Stimulated activated CD4-positive, alpha-beta T cell treated with anti-CD3 and anti-CD28 coated beads, Interleukin-4, amount 100 ng/mL, for 48 hours (primary cell): ENCODE results near the gene ATP5PF.
"Not testable (repeated sequence)": the region's sequence is repeated elsewhere in the genome, so short reads cannot be mapped to it uniquely, and the experiment has no call there.

Experiments used
- DNase-seq, 2 donors: peaks; one replicate each; pipeline ENCODE4 v3.0.0-alpha.2; 2020; ENCODE audit warnings: low read depth in 2 of 2

Gene ATP5PF, protein sequence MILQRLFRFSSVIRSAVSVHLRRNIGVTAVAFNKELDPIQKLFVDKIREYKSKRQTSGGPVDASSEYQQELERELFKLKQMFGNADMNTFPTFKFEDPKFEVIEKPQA

DNA sequence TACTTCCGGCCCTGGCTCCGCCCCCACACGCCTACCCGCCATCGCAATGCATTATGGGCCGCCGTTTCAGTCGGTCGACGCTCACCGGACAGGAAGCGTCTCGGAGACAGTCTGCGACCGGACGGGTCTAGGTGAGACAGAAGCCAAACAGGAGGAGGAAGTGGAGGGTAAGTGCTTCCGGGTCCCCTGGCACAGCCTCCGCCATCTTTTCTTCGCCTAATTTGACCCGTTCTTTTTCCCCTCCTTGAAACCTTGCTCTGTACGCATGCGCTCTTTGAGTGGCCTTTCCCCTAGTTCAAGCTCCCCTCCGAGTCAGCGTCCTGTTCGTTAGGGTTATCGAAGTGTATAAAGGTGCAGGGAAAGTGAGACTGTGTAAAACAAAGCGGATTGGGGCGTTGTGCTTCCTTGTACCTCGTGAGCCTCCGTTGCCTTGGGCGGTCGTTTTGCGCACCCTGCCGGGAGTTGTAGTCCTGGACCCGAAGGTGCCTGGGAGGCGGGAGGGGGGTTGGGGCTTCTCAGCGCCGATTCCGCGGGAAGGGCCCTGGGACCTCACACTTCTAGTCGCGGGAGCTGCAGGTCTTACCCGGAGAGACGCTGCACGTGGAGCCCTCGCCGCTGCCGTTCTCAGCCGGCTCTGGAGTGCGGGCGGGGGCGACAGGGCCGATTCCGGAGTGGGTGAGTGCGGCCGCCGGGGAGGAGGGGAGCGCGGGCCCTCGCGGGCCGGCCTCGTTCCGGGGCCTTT lies at the start of gene ATP5PF, which contains the start of gene GABPA:
TSS of gene ATP5PF (minus strand) at position 1 of the 742 bp plus-strand sequence. CDS start 5,110 bp downstream, outside the sequence.
TSS of gene GABPA (plus strand) at position 69 of the 742 bp plus-strand sequence. CDS start 6,627 bp downstream, outside the sequence.
- DNase-seq = peak; percentile 97 to 99

DNA sequence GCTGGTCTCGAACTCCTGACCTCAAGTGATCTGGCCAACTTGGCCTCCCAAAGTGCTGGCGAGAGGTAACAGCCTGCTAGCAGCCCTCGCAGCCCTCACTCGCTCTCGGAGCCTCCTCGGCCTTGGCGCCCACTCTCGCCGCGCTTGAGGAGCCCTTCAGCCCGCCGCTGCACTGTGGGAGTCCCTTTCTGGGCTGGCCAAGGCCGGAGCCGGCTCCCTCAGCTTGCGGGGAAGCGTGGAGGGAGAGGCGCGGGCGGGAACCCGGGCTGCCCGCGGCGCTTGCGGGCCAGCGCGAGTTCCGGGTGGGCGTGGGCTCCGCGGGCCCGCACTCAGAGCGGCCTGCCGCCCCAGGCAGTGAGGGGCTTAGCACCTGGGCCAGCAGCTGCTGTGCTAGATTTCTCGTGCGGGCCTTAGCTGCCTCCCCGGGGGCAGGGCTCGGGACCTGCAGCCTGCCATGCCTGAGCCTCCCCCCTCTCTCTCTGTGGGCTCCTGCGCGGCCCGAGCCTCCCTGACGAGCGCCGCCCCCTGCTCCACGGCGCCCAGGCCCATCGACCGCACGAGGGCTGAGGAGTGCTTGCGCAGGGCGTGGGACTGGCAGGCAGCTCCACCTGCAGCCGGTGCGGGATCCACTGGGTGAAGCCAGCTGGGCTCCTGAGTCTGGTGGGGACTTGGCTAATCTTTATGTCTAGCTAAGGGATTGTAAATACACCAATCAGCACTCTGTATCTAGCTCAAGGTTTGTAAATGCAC lies 43.6 kb upstream of the ATP5PF start:
- DNase-seq = not testable (repeated sequence)

DNA sequence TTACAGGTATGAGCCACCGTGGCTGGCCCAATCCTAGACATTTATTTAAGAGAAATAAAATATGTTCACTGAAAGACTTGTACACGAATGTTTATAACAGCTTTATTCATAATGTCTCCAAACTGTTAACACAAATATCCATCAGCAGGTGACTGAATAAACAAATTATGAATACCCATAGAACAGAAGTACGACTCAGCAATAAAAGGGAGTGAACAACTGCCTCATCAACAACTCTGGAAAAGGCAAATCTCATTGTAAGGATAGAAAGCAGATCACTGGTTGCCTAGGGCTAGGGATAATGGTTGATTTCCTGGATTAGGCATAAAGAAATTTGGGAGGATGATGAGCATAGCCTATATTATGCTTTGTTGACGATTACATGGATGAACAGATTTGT lies 41.7 kb upstream of the ATP5PF start:
- DNase-seq = no peak

DNA sequence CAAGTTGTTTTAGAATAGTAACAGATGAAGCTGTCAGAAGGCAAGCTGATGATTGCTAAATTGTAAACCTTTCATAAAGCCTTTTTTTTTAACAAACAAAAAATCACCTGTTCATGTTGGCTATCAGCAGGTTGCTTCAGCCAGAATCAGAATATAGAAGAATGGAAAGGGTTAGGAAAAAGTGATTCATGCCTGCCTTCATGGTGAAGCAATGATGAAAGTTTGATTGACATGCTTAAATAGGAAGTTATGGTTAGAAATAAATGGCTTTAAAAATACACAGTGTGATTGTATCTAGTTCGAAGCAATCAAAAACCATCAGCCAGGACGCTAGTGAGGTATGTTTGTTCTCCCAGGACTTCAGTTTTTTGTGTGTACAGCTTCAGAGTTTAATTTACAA lies 38.0 kb upstream of the ATP5PF start:
- DNase-seq = no peak

DNA sequence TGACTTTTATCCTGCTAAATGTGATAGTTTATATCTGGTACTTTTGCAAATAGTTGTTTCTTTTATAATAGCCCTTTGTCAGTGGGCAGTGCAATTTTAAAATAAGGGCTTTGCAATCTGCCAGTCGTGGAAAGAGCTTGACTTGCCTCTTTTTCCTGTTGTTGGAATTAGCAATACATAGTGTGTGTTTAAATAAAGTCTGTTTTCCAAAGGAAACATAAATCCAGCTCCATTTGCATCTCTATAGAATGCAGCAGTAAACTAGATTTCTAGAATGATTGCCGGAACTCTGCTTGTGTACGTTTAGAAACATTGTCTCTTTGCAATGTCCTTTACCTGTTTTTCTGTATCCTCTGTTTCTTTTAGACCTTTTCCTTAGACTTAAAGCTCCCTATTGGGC lies 33.2 kb upstream of the ATP5PF start:
- no peak for DNase-seq

DNA sequence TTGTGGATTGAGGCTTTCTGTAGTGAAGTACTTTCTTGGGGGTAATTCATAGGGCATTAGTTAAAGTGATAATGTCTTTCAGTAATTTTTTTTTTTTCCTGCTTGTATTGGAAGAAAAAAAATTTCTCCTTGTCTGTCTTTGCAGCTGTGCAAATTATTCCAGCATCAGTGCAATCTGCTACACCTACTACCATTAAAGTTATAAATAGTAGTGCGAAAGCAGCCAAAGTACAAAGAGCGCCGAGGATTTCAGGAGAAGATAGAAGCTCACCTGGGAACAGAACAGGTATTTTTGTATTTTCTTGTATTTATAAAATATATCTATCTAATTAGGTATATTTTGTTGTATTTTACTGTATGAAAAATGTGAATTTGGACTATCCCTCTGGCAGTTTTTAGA lies 29.4 kb upstream of the ATP5PF start:
- no peak for DNase-seq

DNA sequence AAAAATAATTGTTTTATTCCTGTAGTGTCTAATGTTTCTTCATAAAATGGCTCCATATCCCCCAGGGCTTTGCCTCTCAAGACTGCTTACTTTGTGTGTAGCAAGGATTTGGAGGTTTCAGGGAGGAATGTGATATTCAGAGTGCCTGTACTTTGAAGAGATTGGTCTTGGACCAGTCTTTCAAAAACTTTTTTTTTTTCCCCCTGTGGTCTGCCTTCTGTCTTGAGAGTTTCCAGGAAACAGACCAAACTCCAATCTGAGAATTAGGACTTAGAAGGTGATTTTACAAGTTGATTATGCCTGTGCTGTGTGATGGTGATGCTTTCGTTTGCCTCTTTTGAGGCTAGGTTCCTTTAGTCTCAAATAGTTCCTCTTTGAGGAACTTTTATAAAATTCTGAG lies 26.0 kb upstream of the ATP5PF start:
- DNase-seq = no peak

DNA sequence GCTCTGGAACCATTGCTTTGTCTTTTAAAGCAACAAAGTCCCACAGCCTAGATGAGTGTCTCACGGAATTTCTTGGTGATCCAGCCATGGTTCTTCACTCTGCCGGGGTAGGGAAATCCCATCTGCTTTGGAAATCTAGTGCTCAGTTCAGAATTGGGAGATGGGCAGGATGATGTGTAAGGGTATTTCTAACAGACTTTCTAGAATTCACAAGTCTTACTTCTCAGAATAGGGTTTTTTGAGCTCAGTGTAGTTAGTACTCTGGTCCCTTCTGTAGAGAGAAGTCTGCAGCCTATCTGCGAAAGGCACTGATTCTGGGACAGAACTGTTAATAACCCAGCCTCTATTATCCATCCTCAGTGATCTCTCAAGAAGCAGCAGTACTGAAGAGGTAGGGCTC lies 25.4 kb upstream of the ATP5PF start:
- DNase-seq = no peak

DNA sequence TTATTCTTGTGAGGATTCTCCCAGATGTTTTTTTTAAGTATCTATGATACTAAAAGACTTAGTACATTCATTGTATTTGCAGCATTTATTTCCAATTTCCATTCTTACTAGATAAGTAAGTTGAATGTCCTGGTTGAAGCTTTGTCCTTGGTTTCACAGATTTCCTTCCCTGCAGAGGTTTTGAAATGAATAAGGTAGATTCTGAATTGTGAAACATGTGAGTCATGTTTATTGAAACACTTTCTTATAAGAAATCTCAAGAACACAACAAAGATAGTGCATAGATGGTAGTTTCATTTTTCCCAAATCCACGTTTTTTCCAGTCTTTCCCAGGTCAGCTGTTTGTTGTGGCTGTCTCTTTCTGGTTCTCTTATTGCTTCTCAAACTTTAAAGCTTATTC lies 24.9 kb upstream of the ATP5PF start:
- no peak for DNase-seq

DNA sequence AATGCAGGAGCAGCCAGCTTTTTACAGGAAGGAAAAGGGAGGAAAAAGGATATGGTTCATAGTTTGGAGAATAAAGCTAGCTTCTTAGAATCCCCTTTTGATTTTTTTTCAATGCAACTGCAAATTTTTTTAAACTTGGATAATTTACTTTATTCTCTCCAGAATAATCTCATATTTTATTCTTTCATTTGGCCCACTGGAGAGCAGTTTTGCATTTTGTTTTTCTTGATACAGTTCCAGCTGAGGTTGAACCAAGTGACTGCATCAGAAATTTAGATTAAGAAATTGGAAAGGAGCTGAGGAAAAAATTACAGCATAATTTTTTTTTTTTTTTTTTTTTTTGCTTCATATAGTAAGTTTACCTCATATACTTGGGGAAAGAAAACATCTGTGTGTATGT lies 22.8 kb upstream of the ATP5PF start:
- DNase-seq = no peak

DNA sequence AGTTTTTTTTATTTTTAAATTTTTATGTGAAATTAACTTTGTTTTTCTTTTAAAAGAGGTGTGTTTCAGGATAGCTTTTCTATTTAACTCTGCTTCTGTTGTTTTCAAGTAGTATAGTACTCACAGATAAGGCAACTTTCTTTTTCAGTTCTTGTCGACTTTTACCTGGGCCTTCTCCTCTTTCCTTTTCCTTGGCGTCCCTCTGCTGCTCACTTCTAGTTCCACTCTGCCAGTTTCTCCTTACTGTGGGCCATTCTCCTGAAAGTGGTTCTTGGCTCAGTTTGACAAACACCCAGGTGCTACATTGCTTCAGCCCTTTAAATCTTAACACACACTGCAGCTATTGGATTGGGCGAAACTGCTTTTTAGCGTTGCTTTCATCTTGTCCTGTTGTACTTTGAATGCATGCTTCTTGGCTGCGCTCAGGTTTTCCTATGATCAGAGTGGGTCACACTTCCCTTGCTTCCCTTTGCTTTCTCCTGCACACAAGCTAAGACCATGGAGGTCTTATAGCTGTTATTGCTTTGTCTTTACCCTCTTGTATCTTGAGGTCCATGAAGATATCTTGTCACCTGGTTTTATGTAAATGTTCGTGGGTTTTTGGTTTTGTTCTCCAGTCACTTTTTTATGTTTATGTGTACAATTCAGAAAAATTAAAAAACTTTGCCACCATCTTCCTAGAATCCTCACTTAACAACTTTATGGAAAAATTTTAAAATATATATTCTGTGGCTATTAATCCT lies 21.7 kb upstream of the ATP5PF start:
- DNase-seq = no peak

DNA sequence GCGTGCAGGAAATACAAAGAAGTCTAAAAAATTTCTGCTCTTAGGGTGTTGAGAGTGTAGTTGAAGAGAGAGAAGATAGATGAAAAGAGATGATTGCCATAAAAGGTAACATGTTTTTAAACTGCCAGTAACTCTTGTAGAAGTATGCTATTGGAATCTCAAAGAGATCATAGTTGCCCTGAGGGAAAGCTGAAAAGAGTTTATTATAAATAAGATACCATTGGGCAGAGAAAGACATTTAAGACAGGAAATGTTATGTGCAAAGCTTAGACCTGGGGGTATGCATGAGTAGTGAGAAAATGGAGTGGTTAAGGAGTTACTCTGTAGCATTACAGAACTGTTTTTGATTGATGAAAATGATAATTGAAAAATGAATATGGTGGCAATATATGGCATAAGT lies 17.7 kb upstream of the ATP5PF start:
- DNase-seq = no peak

DNA sequence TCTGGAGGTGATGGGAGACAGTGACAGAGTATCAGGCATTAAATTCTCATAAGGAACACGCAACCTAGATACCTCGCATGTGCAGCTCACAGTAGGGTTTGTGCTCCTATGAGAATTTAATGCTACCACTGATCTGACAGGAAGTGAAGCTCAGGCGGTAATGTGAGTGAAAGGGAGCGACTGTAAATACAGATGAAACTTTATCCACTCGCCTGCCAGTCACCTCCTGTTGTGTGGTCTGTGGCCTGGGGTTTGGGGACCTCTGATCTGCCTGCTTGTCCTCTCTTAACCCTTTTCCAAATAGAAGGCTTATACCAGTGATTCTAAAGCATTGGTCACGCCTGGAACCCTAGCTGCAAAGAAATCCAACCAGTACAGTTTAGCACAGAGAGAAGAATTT lies 15.4 kb upstream of the ATP5PF start:
- DNase-seq = no peak

DNA sequence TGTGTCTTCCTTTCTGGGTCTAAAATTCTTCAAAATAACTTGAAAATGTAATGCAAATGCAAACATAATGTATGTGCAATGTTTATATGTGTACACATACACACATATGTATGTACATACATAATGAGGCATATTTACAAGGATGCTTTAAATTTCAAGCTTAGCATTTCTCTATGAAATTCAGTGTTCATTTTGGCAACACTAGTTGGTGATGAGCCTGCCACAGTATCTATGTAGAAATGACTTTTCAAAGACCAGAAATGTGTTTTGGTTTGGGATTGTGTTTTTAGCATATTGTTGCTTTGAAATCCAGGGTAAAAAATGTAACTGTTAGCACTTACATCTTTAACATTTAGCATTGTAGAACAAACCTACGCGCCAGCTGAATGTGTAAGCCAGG lies 10.2 kb upstream of the ATP5PF start:
- no peak for DNase-seq

DNA sequence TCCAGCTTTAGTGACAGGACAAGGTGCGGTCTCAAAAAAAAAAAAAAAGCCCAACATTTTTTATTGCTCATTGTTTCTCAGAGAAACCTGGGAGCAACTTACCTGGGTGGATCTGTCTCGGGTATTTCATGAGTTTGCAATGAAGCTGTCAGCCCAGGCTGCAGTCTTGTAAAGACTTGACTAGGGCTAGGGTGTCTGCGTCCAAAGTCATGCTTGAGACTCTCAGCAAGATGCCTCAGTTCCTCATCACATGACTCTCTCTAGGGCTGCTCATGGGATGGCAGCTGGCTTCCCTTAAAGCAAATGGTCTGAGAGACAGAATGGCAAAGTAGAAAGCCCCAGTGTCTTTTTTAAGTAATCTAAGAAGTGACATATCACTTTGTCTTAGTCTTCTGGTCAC lies 8.2 kb upstream of the ATP5PF start:
- no peak for DNase-seq

DNA sequence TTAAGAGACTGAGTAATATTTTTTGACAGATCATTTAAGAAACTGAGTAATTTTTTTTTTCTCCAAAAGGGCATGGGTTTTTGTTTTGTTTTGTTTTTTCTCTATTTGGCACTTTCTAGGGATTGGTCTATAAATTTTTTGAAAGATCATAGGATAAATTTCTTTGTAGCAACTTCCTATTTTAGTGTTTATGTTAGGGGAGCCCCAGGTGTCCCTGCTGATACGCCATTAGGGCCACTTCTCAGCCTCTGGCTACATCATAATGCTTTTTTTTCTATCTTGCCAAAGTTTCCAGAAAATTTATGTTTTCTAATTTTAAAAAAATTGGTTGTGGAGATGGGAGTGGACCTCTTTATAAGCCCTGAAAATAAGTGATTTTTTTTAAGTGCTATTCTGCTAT lies 2.7 kb upstream of the ATP5PF start:
- no peak for DNase-seq

DNA sequence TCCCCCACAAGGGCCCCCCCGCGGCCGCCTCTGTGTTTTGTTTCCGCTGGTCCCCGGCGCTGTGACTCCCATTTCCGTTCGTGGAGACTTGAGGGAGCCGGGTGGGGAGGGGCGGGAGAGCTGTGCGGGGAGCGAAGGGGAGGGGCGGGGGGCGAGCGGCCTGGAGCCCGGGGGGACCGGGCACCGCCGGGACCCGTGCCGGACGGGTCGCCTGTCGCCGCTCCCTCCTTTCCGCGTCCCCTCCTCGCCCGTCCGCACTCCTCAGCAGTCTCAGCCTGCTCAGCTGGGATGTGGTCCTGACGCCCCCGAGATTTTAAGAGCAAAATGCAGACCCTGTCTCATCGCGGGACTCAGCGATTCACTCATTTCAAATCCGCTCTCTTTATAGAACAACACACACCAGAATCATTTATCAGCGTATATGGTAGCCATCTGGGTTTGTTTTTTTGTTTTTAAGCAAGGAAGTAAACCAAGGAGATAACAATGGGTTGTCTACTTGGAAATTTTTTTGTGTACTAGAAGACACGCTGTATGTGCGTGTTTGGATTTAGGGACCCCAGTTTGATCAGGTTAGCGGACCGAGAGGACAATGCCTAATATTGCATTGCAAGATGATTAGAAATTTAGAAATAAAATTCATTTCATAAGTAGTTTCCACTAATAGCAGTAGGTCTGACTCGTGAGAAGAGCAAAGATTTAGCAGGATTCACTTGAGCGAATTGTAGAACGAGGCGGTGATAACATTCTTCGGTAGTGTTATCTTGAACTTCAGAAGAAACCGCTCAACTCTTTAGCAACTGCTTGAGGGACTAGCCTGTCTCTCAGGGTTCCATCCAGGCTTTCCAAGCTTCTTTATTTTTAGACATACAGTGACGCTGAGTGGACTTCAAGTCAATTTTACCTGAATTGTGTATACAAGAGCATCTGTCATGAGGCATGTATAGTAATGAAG lies 1.2 kb upstream of the ATP5PF start:
- DNase-seq = peak; percentile 71 to 77

DNA sequence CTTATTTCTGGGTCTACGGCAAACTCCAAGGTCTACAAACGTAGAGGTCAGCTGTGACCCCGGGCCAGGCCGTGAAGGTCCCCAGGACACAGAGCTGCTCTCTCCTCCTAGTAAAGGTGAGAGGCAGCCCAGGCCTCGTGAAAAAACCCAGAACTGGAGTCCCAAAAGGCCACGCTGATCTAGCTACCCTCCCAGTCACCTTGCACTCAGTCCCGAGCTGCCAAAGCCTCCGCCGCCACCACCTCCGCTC lies 125 bp downstream of the ATP5PF start:
- no peak for DNase-seq

DNA sequence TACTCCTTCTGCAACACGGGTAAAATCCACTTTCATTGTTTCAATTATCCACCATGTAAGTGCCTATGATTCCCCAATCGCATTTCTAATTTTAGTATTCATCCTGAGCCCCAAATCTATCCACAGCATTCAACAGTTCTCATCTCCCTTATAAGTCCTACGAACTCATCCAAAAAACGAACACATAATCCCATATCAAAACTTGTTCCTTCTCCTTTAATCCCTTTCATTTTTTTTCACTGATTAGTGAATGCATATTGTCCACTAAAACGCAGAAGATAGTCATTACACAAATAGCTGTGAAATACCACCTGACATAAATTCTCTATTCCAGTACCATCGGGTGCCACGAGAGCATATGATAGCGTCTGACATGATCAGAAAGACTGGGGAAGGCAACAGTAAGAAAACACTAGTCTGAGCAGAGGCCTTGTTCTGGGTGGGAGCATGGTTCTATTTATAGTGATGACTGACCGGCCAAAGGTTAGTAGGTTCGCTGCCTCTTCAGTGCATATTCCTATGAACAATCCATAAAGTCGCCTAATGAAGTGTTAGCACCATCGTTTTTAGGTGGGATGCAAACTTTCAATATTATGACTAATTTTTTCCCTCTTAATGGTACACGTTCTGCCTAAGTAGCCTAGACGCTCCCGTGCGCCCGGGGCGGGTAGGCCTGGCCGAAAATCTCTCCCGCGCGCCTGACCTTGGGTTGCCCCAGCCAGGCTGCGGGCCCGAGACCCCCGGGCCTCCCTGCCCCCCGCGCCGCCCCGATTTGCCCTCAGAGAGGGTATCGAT lies 648 bp downstream of the ATP5PF start:
- DNase-seq = peak; percentile 14 to 27

DNA sequence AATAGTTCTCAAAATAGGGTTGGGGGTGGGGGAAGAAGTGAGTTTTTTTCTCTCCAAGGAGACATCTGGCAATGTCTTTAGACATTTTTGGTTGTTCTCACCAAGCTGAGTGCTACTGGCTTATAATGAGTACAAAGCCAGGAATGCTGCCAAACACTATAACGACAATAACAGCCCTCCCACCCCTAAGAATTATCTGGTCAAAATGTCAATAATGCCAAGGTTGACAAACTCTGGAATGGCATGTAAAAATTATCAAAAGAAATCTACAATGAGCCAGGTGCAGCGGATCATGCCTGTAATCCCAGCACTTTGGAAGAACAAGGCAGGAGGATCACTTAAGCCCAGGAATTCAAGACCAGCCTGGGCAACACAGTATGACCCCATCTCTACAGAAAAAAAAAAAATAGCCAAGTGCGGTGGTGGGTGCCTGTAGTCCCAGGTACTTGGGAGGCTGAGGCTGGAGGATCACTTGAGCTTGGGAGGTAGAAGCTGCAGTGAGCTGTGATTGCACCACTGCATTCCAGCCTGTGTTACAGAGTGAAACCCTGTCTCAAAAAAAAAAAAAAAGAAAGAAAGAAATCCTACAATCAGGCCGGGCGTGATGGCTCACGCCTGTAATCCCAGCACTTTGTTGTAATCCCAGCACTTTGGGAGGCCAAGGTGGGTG lies 2.5 kb downstream of the ATP5PF start:
- DNase-seq = no peak
